GM21723 (cell line): ENCODE results near the gene MARVELD2.
A peak's percentile ranks its signal among the peaks of the same experiment; 100 is the strongest.
"Not testable (repeated sequence)": the region's sequence is repeated elsewhere in the genome, so short reads cannot be mapped to it uniquely, and the experiment has no call there.

Source experiments
- ATAC-seq: cut with Tn5 transposase; IDR thresholded peaks from one replicate; pipeline ENCODE4 v1.9.1; 2021; ENCODE audit warnings: mild to moderate bottlenecking, moderate library complexity; ENCODE audit not compliant: unreplicated experiment

Gene MARVELD2

GRCh38 chr5:69414885-69415583, at the start of gene MARVELD2:
Gene MARVELD2 (plus strand): TSS chr5:69415116. CDS start chr5:69419386, 4,270 bp downstream.
- ATAC-seq: peak; percentile 79

- no peak for ATAC-seq
Observed at GRCh38 chr5:69367697-69368279, 47.1 kb upstream of the MARVELD2 start.

- ATAC-seq: peak; percentile 32
Observed at GRCh38 chr5:69368458-69369339, 46.2 kb upstream of the MARVELD2 start.

GRCh38 chr5:69369340-69370121, 45.4 kb upstream of the MARVELD2 start, which contains the start of the genes AK6, RAD17 and TAF9:
Gene AK6 (minus strand): TSS chr5:69369520. CDS start chr5:69369490, 30 bp downstream.
Gene RAD17 (plus strand): TSS chr5:69369818. CDS start chr5:69372209, 2,391 bp downstream.
Gene TAF9 (minus strand): TSS chr5:69369520. CDS start chr5:69365737, 3,783 bp downstream.
- peak; percentile 89 for ATAC-seq

GRCh38 chr5:69370335-69370734, 44.6 kb upstream of the MARVELD2 start:
- ATAC-seq: not testable (repeated sequence)

GRCh38 chr5:69372394-69372793, 42.5 kb upstream of the MARVELD2 start:
- ATAC-seq: no peak

- ATAC-seq: peak; percentile 74
Observed at GRCh38 chr5:69374911-69375446, 39.9 kb upstream of the MARVELD2 start.

GRCh38 chr5:69378376-69378775, 36.5 kb upstream of the MARVELD2 start:
- ATAC-seq: no peak

- no peak for ATAC-seq
Observed at GRCh38 chr5:69404659-69405330, 10.1 kb upstream of the MARVELD2 start.

GRCh38 chr5:69415584-69415958, 655 bp downstream of the MARVELD2 start:
- ATAC-seq: no peak

GRCh38 chr5:69416180-69416579, 1.3 kb downstream of the MARVELD2 start:
- ATAC-seq: no peak

- ATAC-seq: no peak
Observed at GRCh38 chr5:69416699-69417098, 1.8 kb downstream of the MARVELD2 start.

GRCh38 chr5:69418554-69418953, 3.6 kb downstream of the MARVELD2 start:
- no peak for ATAC-seq

GRCh38 chr5:69431424-69432303, 16.7 kb downstream of the MARVELD2 start:
- no peak for ATAC-seq

GRCh38 chr5:69432412-69433206, 17.7 kb downstream of the MARVELD2 start:
- ATAC-seq: peak; percentile 68

GRCh38 chr5:69435276-69435884, 20.5 kb downstream of the MARVELD2 start:
- ATAC-seq: not testable (repeated sequence)

GRCh38 chr5:69444127-69444754, 29.3 kb downstream of the MARVELD2 start:
- ATAC-seq: no peak
